ENCODE measurements around the gene CSRNP3.

GRCh38 chr2:165665614-165666013 lies 196.1 kb downstream of the CSRNP3 start:
- TF ChIP-seq EHF (CRISPR knock-in tag; IDR thresholded peaks at IDR 0.05): no peak
- TF ChIP-seq POLR2A (IDR thresholded peaks at IDR 0.05; ENCODE audit: low read length): no peak
- no peak for TF ChIP-seq EP300 (IDR thresholded peaks at IDR 0.05)
- no peak for TF ChIP-seq CTCF (IDR thresholded peaks at IDR 0.05)
- no peak for TF ChIP-seq USF2 (IDR thresholded peaks at IDR 0.05)
- TF ChIP-seq CBX8 (IDR thresholded peaks at IDR 0.05): no peak
- TF ChIP-seq CBX2 (IDR thresholded peaks at IDR 0.05; ENCODE audit: borderline replicate concordance, low read depth): no peak
- TF ChIP-seq JUN (IDR thresholded peaks at IDR 0.05): no peak
- no peak for TF ChIP-seq FOXS1 (CRISPR knock-in tag; IDR thresholded peaks at IDR 0.05)
- no peak for TF ChIP-seq CHD2 (IDR thresholded peaks at IDR 0.05; ENCODE audit: low read length, partially characterized antibody)
- TF ChIP-seq MAX (IDR thresholded peaks at IDR 0.05): no peak
- no peak for TF ChIP-seq RAD21 (conservative IDR thresholded peaks at IDR 0.05 in 1 of 2, IDR thresholded peaks at IDR 0.05 in 1 of 2)
- TF ChIP-seq RCOR1 (IDR thresholded peaks at IDR 0.05; ENCODE audit: low read depth, low read length): no peak
- no peak for TF ChIP-seq REST (IDR thresholded peaks at IDR 0.05)
